Glutamatergic neuron (in vitro differentiated cells): ENCODE measurements around the gene MT1M. TPM values are rescaled to one million over a fixed set of nuclear protein-coding genes. Genes with fewer than 3 reads are reported as not detected.

Experiments used
- DNase-seq: peaks from one replicate; pipeline ENCODE4 v3.0.0; 2022
- H3K27ac Mint-ChIP-seq: one replicate; pipeline ENCODE4 v1.8.0; 2020; ENCODE audit warnings: mild to moderate bottlenecking, mixed read lengths, inconsistent platforms; ENCODE audit not compliant: unreplicated experiment
- H3K27me3 Mint-ChIP-seq: one replicate; pipeline ENCODE4 v1.8.0; 2020; ENCODE audit warnings: mild to moderate bottlenecking, moderate library complexity, mixed read lengths, inconsistent platforms; ENCODE audit not compliant: unreplicated experiment
- H3K36me3 Mint-ChIP-seq: one replicate; pipeline ENCODE4 v1.8.0; 2020; ENCODE audit warnings: mild to moderate bottlenecking, mixed read lengths, inconsistent platforms; ENCODE audit not compliant: unreplicated experiment
- H3K4me1 Mint-ChIP-seq: one replicate; pipeline ENCODE4 v1.8.0; 2020; ENCODE audit warnings: mild to moderate bottlenecking, low read depth, mixed read lengths, inconsistent platforms; ENCODE audit not compliant: unreplicated experiment
- H3K4me3 Mint-ChIP-seq: one replicate; pipeline ENCODE4 v1.8.0; 2020; ENCODE audit warnings: mild to moderate bottlenecking, mixed read lengths, inconsistent platforms; ENCODE audit not compliant: unreplicated experiment
- H3K9me3 Mint-ChIP-seq: one replicate; pipeline ENCODE4 v1.8.0; 2020; ENCODE audit warnings: mild to moderate bottlenecking, moderate library complexity, mixed read lengths, inconsistent platforms; ENCODE audit not compliant: unreplicated experiment
- total RNA-seq: library from RNA; stranded (reverse); fragmentation: NEBNext Ultra II Directional; extraction: Animal tissue kit (Norgen Biotek cat#: 25700); gene quantifications from one replicate; pipeline ENCODE4 v1.2.1, GENCODE V29; 2021; ENCODE audit not compliant: unreplicated experiment
- TF ChIP-seq, protein P1 (sequence below): fragments of 200-600 bp; sonication (generic); IDR thresholded peaks from one replicate; pipeline ENCODE4 v1.5.0; 2021; ENCODE audit not compliant: partially characterized antibody, unreplicated experiment

MT1M gene
- total RNA-seq, 1 donor from 2014 or later, result not detected

DNA sequence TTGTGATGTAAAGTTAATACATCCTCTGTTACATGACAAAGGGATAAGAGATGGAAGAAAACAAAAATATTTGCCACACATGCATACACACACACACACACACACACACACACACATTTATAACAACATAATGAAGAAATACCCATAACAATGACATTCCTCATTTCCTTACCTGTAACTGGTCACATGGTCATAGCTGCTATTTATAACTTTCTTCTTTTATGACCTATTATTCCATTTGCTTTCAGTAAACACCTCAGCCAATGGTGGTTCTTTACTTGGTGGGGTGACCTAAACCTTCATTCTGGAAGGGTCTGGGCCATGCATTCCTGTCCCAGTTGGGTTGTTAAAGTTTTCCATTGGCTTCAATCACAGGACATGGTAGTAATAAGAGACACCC is 18.8 kb upstream of the MT1M start:
- Mint-ChIP-seq H3K4me1 (peaks cover 14% of the 10 kb centered on the region), H3K27ac (no peak overlapping the region), H3K27me3 (peaks cover 30% of the 10 kb centered on the region), H3K9me3 (peaks cover under 1% of the 10 kb centered on the region), H3K36me3 (no peaks in the 10 kb centered on the region), H3K4me3 (no peak overlapping the region)
- TF ChIP-seq, protein P1, sequence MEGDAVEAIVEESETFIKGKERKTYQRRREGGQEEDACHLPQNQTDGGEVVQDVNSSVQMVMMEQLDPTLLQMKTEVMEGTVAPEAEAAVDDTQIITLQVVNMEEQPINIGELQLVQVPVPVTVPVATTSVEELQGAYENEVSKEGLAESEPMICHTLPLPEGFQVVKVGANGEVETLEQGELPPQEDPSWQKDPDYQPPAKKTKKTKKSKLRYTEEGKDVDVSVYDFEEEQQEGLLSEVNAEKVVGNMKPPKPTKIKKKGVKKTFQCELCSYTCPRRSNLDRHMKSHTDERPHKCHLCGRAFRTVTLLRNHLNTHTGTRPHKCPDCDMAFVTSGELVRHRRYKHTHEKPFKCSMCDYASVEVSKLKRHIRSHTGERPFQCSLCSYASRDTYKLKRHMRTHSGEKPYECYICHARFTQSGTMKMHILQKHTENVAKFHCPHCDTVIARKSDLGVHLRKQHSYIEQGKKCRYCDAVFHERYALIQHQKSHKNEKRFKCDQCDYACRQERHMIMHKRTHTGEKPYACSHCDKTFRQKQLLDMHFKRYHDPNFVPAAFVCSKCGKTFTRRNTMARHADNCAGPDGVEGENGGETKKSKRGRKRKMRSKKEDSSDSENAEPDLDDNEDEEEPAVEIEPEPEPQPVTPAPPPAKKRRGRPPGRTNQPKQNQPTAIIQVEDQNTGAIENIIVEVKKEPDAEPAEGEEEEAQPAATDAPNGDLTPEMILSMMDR, result no peak
- no peak for DNase-seq

DNA sequence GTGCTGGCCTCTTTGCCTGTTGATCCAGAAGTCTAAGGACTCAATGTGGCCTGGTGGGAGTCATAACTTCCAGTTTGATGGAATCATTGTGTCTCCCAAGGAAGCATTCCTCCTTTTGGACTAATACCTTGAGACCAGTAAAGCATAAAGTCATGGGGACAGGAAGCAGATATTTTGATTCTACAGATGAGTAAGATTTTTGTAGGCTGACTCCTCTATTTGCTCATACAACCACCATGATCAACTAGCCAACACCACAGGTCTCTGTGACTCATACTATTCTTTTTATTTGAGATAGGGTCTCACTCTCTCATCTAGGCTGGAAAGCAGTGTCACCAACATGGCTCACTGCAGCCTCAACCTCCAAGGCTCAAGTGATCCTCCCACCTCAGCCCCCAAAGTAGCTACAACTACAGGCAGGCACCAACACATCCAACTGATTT is 17.9 kb upstream of the MT1M start:
- Mint-ChIP-seq H3K27ac (no peak overlapping the region), H3K4me1 (peaks cover 6% of the 10 kb centered on the region), H3K4me3 (no peak overlapping the region), H3K36me3 (no peaks in the 10 kb centered on the region), H3K27me3 (peaks cover 29% of the 10 kb centered on the region), H3K9me3 (peaks cover 2% of the 10 kb centered on the region)
- DNase-seq, result no peak
- TF ChIP-seq, protein P1, result no peak

DNA sequence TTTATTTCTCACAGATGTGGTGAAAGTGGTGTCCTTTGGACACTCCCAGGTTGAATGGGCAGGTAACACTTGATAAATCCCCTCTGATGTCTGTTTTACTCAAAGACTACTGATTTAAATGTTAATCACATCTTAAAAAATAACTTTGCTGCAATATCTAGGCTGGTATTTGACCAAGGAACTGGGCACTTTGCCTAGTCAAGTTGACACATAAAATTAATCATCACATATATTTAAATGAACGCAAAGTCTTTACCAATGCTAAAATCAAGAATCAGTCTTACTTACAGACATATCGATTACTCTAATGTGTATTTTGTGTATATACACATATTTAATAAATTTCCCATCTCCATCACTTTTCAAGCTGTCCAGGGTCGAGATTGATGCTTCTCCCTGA is 17.1 kb upstream of the MT1M start:
- Mint-ChIP-seq H3K4me1 (peaks cover 5% of the 10 kb centered on the region), H3K4me3 (no peak overlapping the region), H3K27ac (no peak overlapping the region), H3K36me3 (no peaks in the 10 kb centered on the region), H3K9me3 (peaks cover 2% of the 10 kb centered on the region), H3K27me3 (peaks cover 28% of the 10 kb centered on the region)
- no peak for DNase-seq
- TF ChIP-seq, protein P1, result no peak

DNA sequence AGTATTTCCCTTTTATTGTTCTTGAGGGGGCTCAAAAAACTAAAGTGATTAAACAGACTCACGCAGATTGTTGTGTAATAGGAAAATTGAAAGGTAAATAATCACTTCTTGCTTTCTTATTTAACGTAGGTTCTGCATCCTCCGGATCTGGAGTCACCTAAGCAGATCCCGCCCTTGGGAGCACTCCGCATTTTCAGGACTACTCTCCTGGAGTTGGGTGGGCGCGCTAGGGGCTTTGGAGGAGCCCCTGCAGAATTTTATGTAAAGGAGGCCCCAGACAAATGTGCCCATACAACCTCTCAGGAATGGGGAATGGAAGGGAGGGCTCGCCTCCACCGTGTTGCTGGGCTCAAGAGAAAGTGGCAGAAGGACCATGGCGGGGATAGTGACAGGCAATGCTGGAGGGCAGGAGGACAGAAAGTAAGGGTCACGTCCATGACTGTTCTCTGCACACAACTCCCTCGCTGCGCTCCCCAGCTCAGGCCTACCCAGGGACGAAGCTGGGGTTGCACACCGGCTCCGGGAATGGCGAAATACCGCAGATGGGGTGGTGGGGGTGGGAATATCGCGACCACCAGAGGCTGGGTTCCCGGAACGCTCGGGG is 15.7 kb upstream of the MT1M start:
- Mint-ChIP-seq H3K4me3 (peak overlapping the region; percentile 73), H3K9me3 (peaks cover 2% of the 10 kb centered on the region), H3K36me3 (no peaks in the 10 kb centered on the region), H3K27ac (no peak overlapping the region), H3K4me1 (peaks cover 5% of the 10 kb centered on the region), H3K27me3 (peaks cover 31% of the 10 kb centered on the region)
- TF ChIP-seq, protein P1, result no peak
- DNase-seq, result no peak

DNA sequence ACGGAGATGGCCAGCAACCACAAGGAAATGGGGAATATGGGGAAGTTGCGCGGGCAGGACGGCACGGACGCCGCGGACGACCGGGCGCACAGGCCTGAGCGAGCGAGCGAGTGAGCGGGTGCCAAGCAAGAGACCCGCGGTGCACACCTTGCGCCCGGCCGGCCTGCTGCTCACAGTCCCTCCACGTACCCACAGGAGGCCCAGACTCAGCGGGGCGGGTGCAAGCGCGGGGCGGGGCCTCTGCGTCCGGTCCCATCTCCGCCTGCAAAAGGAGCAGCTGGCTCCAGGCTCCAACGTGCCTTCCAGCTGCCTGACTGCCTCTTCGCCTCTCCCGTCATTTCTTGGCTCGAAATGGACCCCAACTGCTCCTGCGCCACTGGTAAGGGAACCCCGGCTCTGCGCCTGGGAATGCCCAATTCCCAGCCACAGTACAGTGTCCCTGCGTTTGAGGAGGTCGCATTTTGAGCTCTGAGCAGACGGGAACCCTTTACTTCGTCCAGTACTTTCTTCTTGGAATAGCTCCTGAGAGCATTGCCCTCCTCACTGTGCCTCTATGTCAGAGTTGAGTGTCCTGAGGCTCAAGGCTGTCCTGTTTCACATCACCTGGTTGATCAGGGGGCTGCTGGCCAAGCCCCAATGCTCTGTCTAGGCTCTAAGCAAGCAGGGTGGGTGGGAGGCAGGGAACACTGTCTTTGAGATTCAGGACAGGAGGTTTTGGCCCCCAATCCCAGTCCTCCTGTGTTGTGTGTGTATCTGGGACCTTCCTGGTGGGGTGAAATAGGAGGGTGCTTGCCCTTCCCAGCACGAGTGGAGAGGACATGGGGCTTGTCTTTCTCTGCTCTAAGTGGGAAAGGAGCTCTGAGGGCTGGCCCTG is 15.0 kb upstream of the MT1M start:
- peaks cover 2% of the 10 kb centered on the region for H3K9me3 Mint-ChIP-seq

More for the DNA sequence above, 15.0 kb upstream of the MT1M start:
- Mint-ChIP-seq H3K4me3 (peak overlapping the region; percentile 88), H3K27me3 (peaks cover 31% of the 10 kb centered on the region), H3K36me3 (no peaks in the 10 kb centered on the region), H3K4me1 (peaks cover 5% of the 10 kb centered on the region), H3K27ac (no peak overlapping the region)
- TF ChIP-seq, protein P1, result no peak
- peak; percentile 68 for DNase-seq
